ENCODE results near the gene TTC21A. TPM values are rescaled to one million over a fixed set of nuclear protein-coding genes. Genes with fewer than 3 reads are reported as not detected.

Gene TTC21A
- total and polyA plus RNA-seq, 7 donors: 0.60 to 7.1 (median 4.3) TPM

GRCh38 chr3:39187372-39188155 is 80.1 kb downstream of the TTC21A start:
- Histone ChIP-seq H3K27me3 (no peaks in the 10 kb centered on the region), H3K36me3 (no peaks in the 10 kb centered on the region), H3K4me3 (no peak overlapping the region), H3K9me3 (no peaks in the 10 kb centered on the region), H3K4me1 (peaks cover 0 to 19% (median 8%) of the 10 kb centered on the region in 4 donors), H3K27ac (no peak overlapping the region)
- intact Hi-C loops (cut with DNase I): no loop called here
- DNase-seq: no peak
- TF ChIP-seq EP300 (IDR thresholded peaks at IDR 0.05): no peak
- TF ChIP-seq POLR2A (IDR thresholded peaks at IDR 0.05): no peak
- no peak for TF ChIP-seq CTCF (IDR thresholded peaks at IDR 0.05)
- TF ChIP-seq POLR2AphosphoS5 (IDR thresholded peaks at IDR 0.05): no peak
- 91 to 93% methylated on average over 23 of the region's 23 CpGs for WGBS, 2 donors

Small RNA genes within 50 kb of the gene (small RNA-seq; reads per million reads assigned to genes)
- 0 reads per million in 3 donors for gene RF00017

Other genes with a start within 250 kb of the TTC21A start
- 1 to 10 TPM in 3 of 4 donors, under 1 TPM in 1; 0.82 to 3.0 (median 2.2) TPM for gene SCN11A, start 55.7 kb upstream of the TTC21A start, total RNA-seq
- under 1 TPM in 2 of 3 donors, not detected in 1; under 0.01 to 0.57 TPM for gene SCN11A, start 55.7 kb upstream of the TTC21A start, polyA plus RNA-seq
- 10 to 100 TPM; 37.4 to 50.2 (median 40.7) TPM for gene WDR48, start 55.7 kb upstream of the TTC21A start, total RNA-seq
- 10 to 100 TPM; 15.3 to 16.8 (median 16.6) TPM for gene WDR48, start 55.7 kb upstream of the TTC21A start, polyA plus RNA-seq
- gene GORASP1, start 53 bp upstream of the TTC21A start, total RNA-seq: 10 to 100 TPM; 43.5 to 49.9 (median 48.9) TPM
- gene GORASP1, start 53 bp upstream of the TTC21A start, polyA plus RNA-seq: 10 to 100 TPM; 35.4 to 54.5 (median 40.7) TPM
- gene CSRNP1, start 45.9 kb downstream of the TTC21A start, total RNA-seq: 100 to 1,000 TPM in 1 of 4 donors, 10 to 100 TPM in 3; 12.8 to 135 (median 21.9) TPM
- gene CSRNP1, start 45.9 kb downstream of the TTC21A start, polyA plus RNA-seq: 10 to 100 TPM; 15.6 to 26.7 (median 16.9) TPM
- gene XIRP1, start 84.9 kb downstream of the TTC21A start, total RNA-seq: under 1 TPM in 1 of 4 donors, not detected in 3; 0.54 TPM
- 1 to 10 TPM in 1 of 3 donors, under 1 TPM in 2; 0.25 to 1.2 (median 0.69) TPM for gene XIRP1, start 84.9 kb downstream of the TTC21A start, polyA plus RNA-seq
- under 1 TPM; 0.16 to 0.68 (median 0.32) TPM for gene CX3CR1, start 172.4 kb downstream of the TTC21A start, total RNA-seq
- under 1 TPM in 1 of 3 donors, not detected in 2; 0.10 TPM for gene CX3CR1, start 172.4 kb downstream of the TTC21A start, polyA plus RNA-seq
- not detected for gene CCR8, start 222.0 kb downstream of the TTC21A start, total RNA-seq
- gene CCR8, start 222.0 kb downstream of the TTC21A start, polyA plus RNA-seq: under 1 TPM in 1 of 3 donors, not detected in 2; 0.93 TPM

Measured in sigmoid colon (tissue), 7 donors.